GM21515 (cell line): Measurements from ENCODE around the gene NRP1.
"Not testable (repeated sequence)": the region's sequence is repeated elsewhere in the genome, so short reads cannot be mapped to it uniquely, and the experiment has no call there.

Source experiments
- ATAC-seq: cut with Tn5 transposase; IDR thresholded peaks from one replicate; pipeline ENCODE4 v1.9.1; 2021; ENCODE audit not compliant: unreplicated experiment

NRP1 gene

GRCh38 chr10:33154590-33154989 lies 179.9 kb downstream of the NRP1 start:
- no peak for ATAC-seq

- ATAC-seq, result no peak
Measured at GRCh38 chr10:33153968-33154327, 180.5 kb downstream of the NRP1 start.

- no peak for ATAC-seq
Measured at GRCh38 chr10:33153251-33153967, 181.1 kb downstream of the NRP1 start.

GRCh38 chr10:33152750-33153149 lies 181.7 kb downstream of the NRP1 start:
- no peak for ATAC-seq

- ATAC-seq, result no peak
Measured at GRCh38 chr10:33152146-33152545, 182.3 kb downstream of the NRP1 start.

- no peak for ATAC-seq
Measured at GRCh38 chr10:33151344-33151864, 183.1 kb downstream of the NRP1 start.

GRCh38 chr10:33150889-33151288 lies 183.6 kb downstream of the NRP1 start:
- ATAC-seq, result no peak

GRCh38 chr10:33150146-33150545 lies 184.3 kb downstream of the NRP1 start:
- ATAC-seq, result no peak

GRCh38 chr10:33147013-33147310 lies 187.5 kb downstream of the NRP1 start:
- no peak for ATAC-seq

- ATAC-seq, result no peak
Measured at GRCh38 chr10:33146189-33147012, 188.1 kb downstream of the NRP1 start.

GRCh38 chr10:33145451-33146188 lies 188.8 kb downstream of the NRP1 start:
- ATAC-seq, result no peak

- no peak for ATAC-seq
Measured at GRCh38 chr10:33143160-33143728, 191.2 kb downstream of the NRP1 start.

GRCh38 chr10:33142295-33142694 lies 192.2 kb downstream of the NRP1 start:
- no peak for ATAC-seq

GRCh38 chr10:33141251-33141650 lies 193.2 kb downstream of the NRP1 start:
- no peak for ATAC-seq

- ATAC-seq, result no peak
Measured at GRCh38 chr10:33139181-33139646, 195.3 kb downstream of the NRP1 start.

GRCh38 chr10:33138686-33139085 lies 195.8 kb downstream of the NRP1 start:
- not testable (repeated sequence) for ATAC-seq

GRCh38 chr10:33137356-33138005 lies 197.0 kb downstream of the NRP1 start:
- ATAC-seq, result no peak

- ATAC-seq, result no peak
Measured at GRCh38 chr10:33136781-33137180, 197.7 kb downstream of the NRP1 start.

- ATAC-seq, result no peak
Measured at GRCh38 chr10:33136271-33136670, 198.2 kb downstream of the NRP1 start.

GRCh38 chr10:33134011-33134751 lies 200.3 kb downstream of the NRP1 start:
- no peak for ATAC-seq
